ENCODE measurements around the gene NKAIN1. TPM values are rescaled to one million over a fixed set of nuclear protein-coding genes. Genes with fewer than 3 reads are reported as not detected.
"Not testable (repeated sequence)": the region's sequence is repeated elsewhere in the genome, so short reads cannot be mapped to it uniquely, and the experiment has no call there.

Gene NKAIN1
- total RNA-seq, 1 donor from 2014 or later: 0.14 TPM

GRCh38 chr1:31152181-31152795, 87.4 kb downstream of the NKAIN1 start:
- DNase-seq (ENCODE audit: low spot score): no peak

- DNase-seq (ENCODE audit: low spot score): no peak
Measured at GRCh38 chr1:31151402-31151801, 88.3 kb downstream of the NKAIN1 start.

DNA sequence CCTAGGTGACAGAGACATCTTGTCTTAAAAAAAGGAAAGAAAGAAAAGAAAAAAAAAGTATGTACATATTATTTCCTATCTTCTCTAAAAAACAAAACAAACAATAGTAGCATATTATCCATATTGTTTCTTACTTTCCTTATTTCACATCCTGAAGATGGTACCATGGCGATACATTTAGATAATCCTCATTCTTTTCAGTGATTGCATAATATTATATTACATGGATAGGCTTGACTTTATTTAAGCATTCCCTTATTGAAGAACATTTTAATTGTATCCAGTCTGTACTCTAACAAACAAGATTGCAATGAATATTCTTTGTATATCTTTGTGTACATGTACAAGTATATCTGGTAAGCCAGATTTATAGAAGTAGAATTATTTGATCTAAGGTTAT, 91.3 kb downstream of the NKAIN1 start:
- no peak for DNase-seq (ENCODE audit: low spot score)

DNA sequence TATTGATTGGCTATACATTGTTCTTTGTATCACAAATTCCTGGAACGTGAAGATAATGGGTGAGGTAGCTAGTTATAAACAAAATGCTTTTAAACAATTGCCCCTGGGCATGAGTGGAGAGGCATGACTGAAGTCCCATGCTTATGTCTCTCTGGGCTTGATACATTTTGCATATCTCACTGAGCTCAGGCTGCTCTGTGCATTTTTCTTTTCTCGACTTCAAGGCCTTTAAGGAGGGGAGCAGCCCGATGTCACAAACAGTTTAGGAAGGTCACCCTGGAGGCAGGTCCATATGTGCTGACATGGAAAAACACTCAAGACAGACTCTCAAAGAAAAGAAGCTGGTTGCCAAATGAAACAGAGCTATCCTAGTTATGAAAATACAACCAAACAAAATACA, 94.0 kb downstream of the NKAIN1 start:
- DNase-seq (ENCODE audit: low spot score): no peak

- DNase-seq (ENCODE audit: low spot score): no peak
Measured at GRCh38 chr1:31144442-31144841, 95.2 kb downstream of the NKAIN1 start.

- DNase-seq (ENCODE audit: low spot score): no peak
Measured at GRCh38 chr1:31143455-31143854, 96.2 kb downstream of the NKAIN1 start.

GRCh38 chr1:31142406-31142805, 97.3 kb downstream of the NKAIN1 start:
- DNase-seq (ENCODE audit: low spot score): no peak

DNA sequence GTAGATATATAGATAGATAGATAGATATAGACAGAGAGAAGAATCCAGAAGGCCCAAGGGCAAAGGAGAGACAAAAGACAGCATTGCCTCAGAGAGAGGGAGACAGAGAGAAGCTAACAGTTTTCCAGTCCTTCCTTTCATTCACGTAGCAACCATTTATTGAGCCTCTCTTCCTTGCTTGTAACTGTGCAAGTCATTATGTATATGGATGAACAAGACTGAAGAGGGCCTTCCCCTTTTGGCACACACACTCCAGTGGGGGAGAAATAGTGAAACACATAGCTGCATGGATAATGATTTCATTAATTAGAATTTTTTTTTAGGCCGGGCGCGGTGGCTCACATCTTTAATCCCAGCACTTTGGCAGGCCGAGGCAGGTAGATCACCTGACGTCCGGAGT, 99.4 kb downstream of the NKAIN1 start:
- no peak for DNase-seq (ENCODE audit: low spot score)

GRCh38 chr1:31138797-31139521, 100.7 kb downstream of the NKAIN1 start:
- DNase-seq (ENCODE audit: low spot score): not testable (repeated sequence)

- not testable (repeated sequence) for DNase-seq (ENCODE audit: low spot score)
Measured at GRCh38 chr1:31137873-31138272, 101.8 kb downstream of the NKAIN1 start.

- no peak for DNase-seq (ENCODE audit: low spot score)
Measured at GRCh38 chr1:31135973-31136600, 103.6 kb downstream of the NKAIN1 start.

DNA sequence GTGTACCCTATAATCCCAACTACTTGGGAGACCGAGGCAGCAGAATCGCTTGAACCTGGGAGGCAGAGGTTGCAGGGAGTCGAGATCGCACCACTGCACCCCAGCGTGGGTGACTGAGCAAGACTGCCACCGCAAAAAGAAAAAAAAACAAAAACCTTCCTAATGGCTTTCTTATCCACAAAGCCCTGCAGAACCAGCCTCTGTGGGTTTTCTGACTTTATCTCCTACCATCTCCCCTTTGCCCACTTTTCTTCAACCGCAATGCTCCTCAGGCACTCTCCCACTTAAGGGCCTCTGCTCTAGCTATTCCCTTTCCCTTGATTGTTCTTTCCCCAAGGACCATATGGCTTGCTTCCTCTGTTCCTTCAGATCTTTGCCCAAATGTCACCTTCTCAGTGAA, 106.3 kb downstream of the NKAIN1 start:
- no peak for DNase-seq (ENCODE audit: low spot score)

Other genes with a start within 250 kb of the NKAIN1 start
- 129 TPM for gene PUM1, start 174.2 kb downstream of the NKAIN1 start, total RNA-seq
- gene SNRNP40, start 56.9 kb upstream of the NKAIN1 start, total RNA-seq: 28.4 TPM
- gene ZCCHC17, start 57.1 kb upstream of the NKAIN1 start, total RNA-seq: 19.7 TPM
- 13.3 TPM for gene FABP3, start 133.2 kb upstream of the NKAIN1 start, total RNA-seq
- 122 TPM for gene SERINC2, start 173.3 kb upstream of the NKAIN1 start, total RNA-seq